Inferior parietal cortex (tissue), 1 donor: ENCODE data around the gene TCAP.

ENCODE experiments used
- DNase-seq: peaks from one replicate; pipeline ENCODE4 v3.0.0-alpha.2; 2016; ENCODE audit errors: extremely low spot score

TCAP gene

DNA sequence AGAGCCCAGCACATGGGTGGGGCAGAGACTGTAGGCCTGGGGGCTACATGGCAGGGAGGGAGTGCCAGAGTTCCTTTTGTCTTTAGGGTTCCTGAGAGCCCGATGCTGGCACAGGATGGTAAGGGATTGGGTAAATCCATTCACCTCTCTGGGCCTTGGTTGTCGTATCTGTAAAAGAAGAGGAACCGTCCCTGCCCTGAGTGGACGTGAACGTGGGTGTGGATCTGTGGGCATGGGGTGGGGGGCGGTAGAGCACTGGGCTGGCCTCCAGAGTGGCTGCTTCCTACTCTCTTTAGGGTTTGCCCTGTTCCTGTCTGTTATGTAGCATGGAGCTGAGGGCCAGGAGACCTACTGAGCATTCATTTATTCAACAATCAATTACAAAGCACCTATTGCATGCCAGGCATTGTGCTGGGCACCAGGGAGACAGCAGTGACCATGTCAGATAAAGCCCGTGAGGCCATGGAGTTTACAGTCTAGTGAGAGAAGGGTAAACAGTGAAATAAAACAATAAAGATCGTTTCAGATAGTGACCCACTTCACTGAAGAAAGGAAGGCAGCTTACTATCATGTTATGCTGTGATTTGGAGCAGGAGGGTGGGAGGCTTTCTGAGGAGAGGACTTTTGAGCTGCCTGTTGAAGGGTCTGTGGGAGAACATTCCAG, 13.1 kb upstream of the TCAP start:
- no peak for DNase-seq

DNA sequence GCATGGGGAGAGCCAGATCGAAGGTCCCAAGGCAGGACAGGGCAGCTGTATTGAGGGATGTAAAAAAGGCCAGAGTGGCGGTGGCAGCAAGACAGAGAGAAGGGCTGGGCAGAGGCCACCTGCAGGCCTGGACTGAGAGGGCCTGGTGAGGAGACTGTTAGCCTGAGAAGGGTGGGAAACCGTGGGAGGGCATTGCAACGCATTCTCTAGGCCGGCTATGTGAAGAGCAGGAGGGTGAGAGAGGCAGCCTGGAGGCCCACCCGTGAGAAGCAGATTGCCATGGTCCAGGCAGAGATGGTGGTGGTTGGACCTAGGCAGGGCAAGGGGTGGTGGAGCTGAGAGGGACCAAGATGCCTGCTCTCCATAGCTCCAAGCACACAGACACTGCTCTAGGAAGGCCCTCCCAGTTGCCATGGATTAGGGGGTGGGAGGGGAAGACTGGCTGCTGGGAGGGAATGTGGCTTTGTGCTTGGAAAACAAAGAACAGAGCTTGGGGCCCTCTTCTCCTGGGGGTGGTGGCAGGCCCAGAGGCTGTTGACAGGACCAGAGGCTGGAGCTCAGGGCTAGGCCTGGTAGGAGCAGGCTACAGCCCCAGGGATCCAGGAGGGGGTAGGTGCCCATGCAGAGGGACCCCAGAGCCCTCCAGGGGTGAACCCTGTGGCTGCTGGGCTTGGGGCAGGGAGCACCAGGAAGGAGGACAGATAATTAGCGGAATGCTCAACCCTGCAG, 12.4 kb upstream of the TCAP start:
- DNase-seq = no peak

GRCh38 chr17:39653316-39653661, 11.9 kb upstream of the TCAP start:
- DNase-seq = no peak

DNA sequence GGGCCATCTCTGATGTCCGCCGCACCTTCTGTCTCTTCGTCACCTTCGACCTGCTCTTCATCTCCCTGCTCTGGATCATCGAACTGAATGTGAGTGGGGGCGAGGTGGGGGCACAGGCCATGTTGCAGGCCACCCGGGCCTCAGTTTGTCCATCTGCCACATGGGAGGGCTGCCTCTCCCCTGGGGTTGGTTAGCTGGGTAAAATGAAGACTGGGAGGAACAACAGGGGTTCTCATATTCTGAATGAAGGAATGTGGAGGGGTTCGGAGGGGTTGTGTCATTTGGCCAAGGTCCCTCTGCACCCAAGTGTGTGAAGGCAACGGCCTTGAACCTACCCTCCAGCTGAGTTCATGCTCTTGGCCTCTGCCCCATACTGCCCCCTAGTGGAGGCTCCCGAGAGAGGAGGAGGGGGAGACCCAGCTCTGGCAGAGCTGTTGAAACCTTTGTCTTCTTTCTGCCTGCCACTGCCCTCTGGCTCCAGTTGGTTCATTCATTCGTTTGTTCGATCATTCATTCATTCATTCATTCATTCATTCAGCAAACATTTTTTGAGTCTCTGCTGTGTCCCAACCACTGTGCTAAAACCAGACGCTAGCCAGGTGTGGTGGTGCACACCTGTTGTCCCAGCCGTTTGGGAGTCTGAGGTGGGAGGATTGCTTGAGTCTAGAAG, 11.4 kb upstream of the TCAP start:
- peak; percentile 75 for DNase-seq

DNA sequence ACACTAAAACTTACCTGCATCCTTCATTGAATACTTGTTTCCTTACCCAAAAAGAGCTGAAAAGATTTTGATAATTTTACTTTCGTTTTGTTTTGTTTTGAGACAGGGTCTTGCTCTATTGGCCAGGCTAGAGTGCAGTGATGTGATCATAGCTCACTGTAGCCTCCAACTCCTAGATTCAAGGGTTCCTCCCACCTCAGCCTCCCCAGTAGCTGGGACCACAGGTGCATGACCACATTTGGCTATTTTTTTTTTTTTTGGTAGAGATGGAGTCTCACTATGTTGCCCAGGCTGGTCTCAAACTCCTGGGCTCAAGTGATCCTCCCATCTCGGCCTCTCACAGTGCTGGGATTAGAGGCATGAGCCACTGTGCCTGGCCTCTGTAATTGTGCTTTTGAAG, 10.0 kb upstream of the TCAP start:
- DNase-seq = no peak

DNA sequence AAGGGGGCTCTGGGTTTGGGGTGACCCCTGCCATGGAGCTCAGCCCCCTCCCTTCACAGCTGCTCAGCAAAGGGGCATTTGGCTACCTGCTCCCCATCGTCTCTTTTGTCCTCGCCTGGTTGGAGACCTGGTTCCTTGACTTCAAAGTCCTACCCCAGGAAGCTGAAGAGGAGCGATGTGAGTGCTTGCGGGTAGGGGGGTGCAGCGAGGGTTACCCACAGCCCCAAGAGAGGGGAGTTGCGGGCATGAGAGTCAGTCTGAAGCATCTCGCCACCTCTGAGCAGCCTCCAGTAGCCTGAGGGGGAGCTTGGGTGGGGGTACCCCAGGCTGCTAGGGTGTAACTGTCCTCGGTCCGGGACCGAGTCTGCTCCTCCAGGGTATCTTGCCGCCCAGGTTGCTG, 6.8 kb upstream of the TCAP start:
- no peak for DNase-seq

DNA sequence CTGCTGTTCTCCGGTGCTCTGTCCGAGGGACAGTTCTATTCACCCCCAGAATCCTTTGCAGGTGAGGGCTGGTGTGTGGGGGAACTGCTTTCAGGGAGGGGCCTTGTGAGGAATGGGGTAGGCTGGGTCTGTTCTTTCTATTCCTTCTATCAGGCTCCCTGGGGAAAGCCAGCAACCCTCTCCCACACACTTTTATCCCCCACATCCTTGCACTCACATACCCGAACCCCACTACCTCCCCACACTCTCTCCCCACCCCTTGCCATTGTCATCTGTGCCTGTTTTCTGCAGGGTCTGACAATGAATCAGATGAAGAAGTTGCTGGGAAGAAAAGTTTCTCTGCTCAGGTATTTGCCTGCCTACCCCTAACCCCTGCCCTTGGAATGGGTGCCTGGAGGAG, 6.4 kb upstream of the TCAP start:
- DNase-seq = no peak

GRCh38 chr17:39659279-39660010, 5.7 kb upstream of the TCAP start:
- DNase-seq = no peak

GRCh38 chr17:39660011-39660360, 5.2 kb upstream of the TCAP start:
- no peak for DNase-seq

DNA sequence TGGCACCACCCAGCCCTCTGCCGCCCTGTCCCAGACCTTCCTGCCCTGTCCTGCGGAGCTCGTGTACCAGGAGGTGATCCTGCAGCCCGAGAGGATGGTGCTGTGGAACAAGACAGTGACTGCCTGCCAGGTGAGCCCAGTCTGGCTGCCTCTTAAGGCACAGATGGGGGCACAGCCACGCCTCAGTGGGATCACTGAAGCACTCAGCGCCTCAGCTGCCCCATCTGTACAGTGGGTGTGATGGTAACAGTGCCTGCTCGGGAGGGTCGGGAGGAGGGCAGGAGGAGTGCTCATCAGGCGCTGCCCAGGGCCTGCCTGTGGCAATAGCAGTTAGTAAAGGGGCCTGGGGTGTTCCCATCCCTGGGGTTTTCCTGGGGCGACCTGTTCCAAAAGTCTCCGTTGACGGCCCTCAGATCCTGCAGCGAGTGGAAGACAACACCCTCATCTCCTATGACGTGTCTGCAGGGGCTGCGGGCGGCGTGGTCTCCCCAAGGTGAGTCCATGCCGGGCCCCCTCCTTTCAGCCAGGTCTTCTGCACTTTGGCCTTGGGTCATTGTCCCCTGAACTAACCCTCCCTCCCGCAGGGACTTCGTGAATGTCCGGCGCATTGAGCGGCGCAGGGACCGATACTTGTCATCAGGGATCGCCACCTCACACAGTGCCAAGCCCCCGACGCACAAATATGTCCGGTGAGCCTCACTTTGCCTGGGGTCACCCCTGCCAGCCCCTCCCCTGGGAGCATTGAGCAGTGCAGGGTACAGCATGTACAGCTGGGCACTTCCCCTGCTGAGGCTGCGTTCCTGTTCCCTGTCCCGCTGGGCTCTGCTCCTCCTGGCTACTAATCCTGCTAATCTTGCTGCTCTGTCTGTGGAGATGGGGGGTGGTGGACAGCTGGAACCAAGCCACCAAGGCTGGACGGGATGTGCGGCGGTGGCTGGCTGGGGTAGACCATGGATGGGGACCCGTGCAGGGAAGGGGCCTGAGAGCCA, 4.5 kb upstream of the TCAP start:
- no peak for DNase-seq

- DNase-seq = no peak
These were observed 3.2 kb upstream of the TCAP start for GRCh38 chr17:39661744-39662541.

GRCh38 chr17:39662551-39663339, 2.4 kb upstream of the TCAP start:
- DNase-seq = no peak

- no peak for DNase-seq
These were observed 1.8 kb upstream of the TCAP start for GRCh38 chr17:39663340-39663687.

GRCh38 chr17:39663688-39664580, 1.2 kb upstream of the TCAP start:
- DNase-seq = no peak

DNA sequence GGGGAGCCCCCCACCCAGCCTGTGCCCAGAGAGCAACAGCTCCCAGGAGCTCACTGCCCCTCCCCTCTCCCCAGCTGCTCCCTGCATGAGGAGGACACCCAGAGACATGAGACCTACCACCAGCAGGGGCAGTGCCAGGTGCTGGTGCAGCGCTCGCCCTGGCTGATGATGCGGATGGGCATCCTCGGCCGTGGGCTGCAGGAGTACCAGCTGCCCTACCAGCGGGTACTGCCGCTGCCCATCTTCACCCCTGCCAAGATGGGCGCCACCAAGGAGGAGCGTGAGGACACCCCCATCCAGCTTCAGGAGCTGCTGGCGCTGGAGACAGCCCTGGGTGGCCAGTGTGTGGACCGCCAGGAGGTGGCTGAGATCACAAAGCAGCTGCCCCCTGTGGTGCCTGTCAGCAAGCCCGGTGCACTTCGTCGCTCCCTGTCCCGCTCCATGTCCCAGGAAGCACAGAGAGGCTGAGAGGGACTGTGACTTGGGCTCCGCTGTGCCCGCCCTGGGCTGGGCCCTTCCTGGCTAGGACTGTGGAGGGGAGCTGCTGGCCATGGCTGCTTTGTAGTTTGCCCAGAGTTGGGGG, 584 bp downstream of the TCAP start:
- no peak for DNase-seq

GRCh38 chr17:39666231-39666600, 1.1 kb downstream of the TCAP start:
- DNase-seq = no peak

- no peak for DNase-seq
These were observed 1.6 kb downstream of the TCAP start for GRCh38 chr17:39666601-39667261.
